GM18861 (cell line): Measurements from ENCODE around the gene MYPOP.
"Not testable (repeated sequence)": the region's sequence is repeated elsewhere in the genome, so short reads cannot be mapped to it uniquely, and the experiment has no call there.

Experiments
- ATAC-seq: cut with Tn5 transposase; IDR thresholded peaks from one replicate; pipeline ENCODE4 v1.9.1; 2021; ENCODE audit not compliant: unreplicated experiment

The MYPOP gene

GRCh38 chr19:45911291-45911690, 8.9 kb upstream of the MYPOP start:
- no peak for ATAC-seq

- no peak for ATAC-seq
Measured at GRCh38 chr19:45908956-45909355, 6.5 kb upstream of the MYPOP start.

- ATAC-seq = no peak
Measured at GRCh38 chr19:45906221-45906620, 3.8 kb upstream of the MYPOP start.

GRCh38 chr19:45905011-45905410, 2.6 kb upstream of the MYPOP start:
- ATAC-seq = no peak

- ATAC-seq = peak; percentile 83
Measured at GRCh38 chr19:45902651-45903625, 525 bp upstream of the MYPOP start.

- no peak for ATAC-seq
Measured at GRCh38 chr19:45901432-45901911, 941 bp downstream of the MYPOP start.

GRCh38 chr19:45900738-45901431, 1.5 kb downstream of the MYPOP start:
- ATAC-seq = no peak

GRCh38 chr19:45899919-45900589, 2.4 kb downstream of the MYPOP start:
- no peak for ATAC-seq

- no peak for ATAC-seq
Measured at GRCh38 chr19:45899253-45899652, 3.2 kb downstream of the MYPOP start.

- no peak for ATAC-seq
Measured at GRCh38 chr19:45897261-45897812, 5.1 kb downstream of the MYPOP start.

GRCh38 chr19:45895983-45896599, 6.3 kb downstream of the MYPOP start:
- not testable (repeated sequence) for ATAC-seq

GRCh38 chr19:45895519-45895972, 6.9 kb downstream of the MYPOP start:
- no peak for ATAC-seq

- ATAC-seq = no peak
Measured at GRCh38 chr19:45890877-45891276, 11.5 kb downstream of the MYPOP start.

- no peak for ATAC-seq
Measured at GRCh38 chr19:45889210-45889885, 13.1 kb downstream of the MYPOP start.

- no peak for ATAC-seq
Measured at GRCh38 chr19:45887200-45887710, 15.2 kb downstream of the MYPOP start.

GRCh38 chr19:45886427-45887199, 15.8 kb downstream of the MYPOP start:
- peak; percentile 37 for ATAC-seq

GRCh38 chr19:45885556-45886426, 16.6 kb downstream of the MYPOP start, which contains the start of gene IRF2BP1:
TSS of gene IRF2BP1 (minus strand) at chr19:45886141. CDS start at chr19:45885774, 367 bp downstream.
- ATAC-seq = peak; percentile 43
